Activated T-helper 1 cell treated with anti-CD3 and anti-CD28 coated beads, Interleukin-12 subunit alpha, Interleukin-12 subunit beta, Interleukin-2, Interleukin-4 antibody, amounts not matched to agents 30 ng/mL and 10 ng/mL and 1 ng/mL, durations not matched to agents 14 hours and 24 hours and 36 hours (primary cell): Measurements from ENCODE around the gene ZNF608. TPM values are rescaled to one million over a fixed set of nuclear protein-coding genes. Genes with fewer than 3 reads are reported as not detected.

Experiments
- DNase-seq: peaks from one replicate; pipeline ENCODE4 v3.0.0; 2021; ENCODE audit warnings: low spot score
- H3K27ac Mint-ChIP-seq: one replicate; pipeline ENCODE4 v1.8.0; 2021; ENCODE audit warnings: mild to moderate bottlenecking, mixed read lengths
- H3K27me3 Mint-ChIP-seq: one replicate; pipeline ENCODE4 v1.8.0; 2022; ENCODE audit warnings: mild to moderate bottlenecking, moderate library complexity, mixed read lengths; ENCODE audit not compliant: insufficient read depth
- H3K36me3 Mint-ChIP-seq: one replicate; pipeline ENCODE4 v1.8.0; 2021; ENCODE audit warnings: low read depth, mixed read lengths
- H3K4me1 Mint-ChIP-seq: one replicate; pipeline ENCODE4 v1.8.0; 2021; ENCODE audit warnings: low read depth, mixed read lengths
- H3K4me3 Mint-ChIP-seq: one replicate; pipeline ENCODE4 v1.8.0; 2021; ENCODE audit warnings: mild to moderate bottlenecking, moderate library complexity, mixed read lengths
- H3K9me3 Mint-ChIP-seq: one replicate; pipeline ENCODE4 v1.8.0; 2021; ENCODE audit warnings: mixed read lengths
- intact Hi-C: fragments of 100-400 bp; cut with micrococcal nuclease; formaldehyde crosslinking; loops from one replicate; pipeline ENCODE4 v1.15.1; 2024
- total RNA-seq: library from RNA; stranded (reverse); gene quantifications from 2 replicates; pipeline ENCODE4 v1.2.3, GENCODE V29; 2022

The ZNF608 gene
- total RNA-seq, 1 donor from 2014 or later: not detected

DNA sequence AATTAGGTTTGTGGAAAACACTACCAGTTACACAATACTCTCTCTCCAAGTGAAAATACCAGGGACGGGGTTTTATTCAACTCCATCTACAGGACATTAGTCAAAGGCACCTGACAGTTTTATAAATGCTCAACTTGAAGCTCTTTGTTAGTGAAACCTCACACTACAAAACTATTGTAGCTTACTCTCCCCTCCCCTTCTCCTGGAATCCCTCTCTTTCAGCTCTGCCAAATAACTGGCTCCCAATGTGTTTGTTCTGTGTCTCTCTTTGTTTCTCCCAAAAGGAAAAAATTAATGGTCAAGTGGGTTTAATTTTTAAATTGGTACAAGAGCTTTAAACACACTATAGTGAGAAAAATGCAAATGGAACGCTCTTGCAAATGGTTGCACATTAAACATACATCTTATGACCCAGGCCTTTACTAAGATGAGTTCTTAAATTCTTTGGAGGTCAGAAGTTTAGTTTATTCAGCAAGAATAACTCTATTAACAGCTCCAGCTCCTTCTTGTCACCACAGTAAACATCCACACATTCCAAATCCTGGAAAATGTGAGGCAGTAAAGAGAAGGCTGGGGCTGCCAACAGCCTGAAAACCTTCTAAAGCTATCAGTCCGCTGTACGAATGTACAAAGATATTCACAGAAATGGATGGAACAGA, 48.4 kb downstream of the ZNF608 start:
- Mint-ChIP-seq H3K27me3 (no peaks in the 10 kb centered on the region), H3K4me3 (no peak overlapping the region), H3K4me1 (no peaks in the 10 kb centered on the region), H3K36me3 (no peaks in the 10 kb centered on the region), H3K9me3 (no peaks in the 10 kb centered on the region), H3K27ac (no peak overlapping the region)
- DNase-seq: no peak
- intact Hi-C loops: no loop called here

DNA sequence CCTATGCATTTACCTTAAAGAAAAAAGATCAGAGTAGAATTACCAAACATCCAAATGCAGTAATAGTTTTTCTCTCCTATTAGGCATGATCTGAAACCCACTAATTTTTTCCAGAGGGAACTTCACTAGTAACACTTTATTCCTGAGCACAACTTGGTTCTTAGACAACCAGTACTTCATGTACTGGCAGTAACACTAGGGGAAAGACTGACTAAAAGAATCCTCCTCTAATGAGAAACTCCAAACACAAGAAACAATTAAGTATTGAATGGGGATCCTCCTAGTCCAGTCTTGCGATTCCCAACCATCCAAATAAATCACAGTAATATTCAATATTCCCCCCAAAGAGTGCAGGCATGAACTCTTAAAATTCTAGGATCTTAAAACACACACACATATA, 48.9 kb downstream of the ZNF608 start:
- H3K27ac Mint-ChIP-seq: no peak overlapping the region
- DNase-seq: no peak
- no peak overlapping the region for H3K4me3 Mint-ChIP-seq
- H3K27me3 Mint-ChIP-seq: no peaks in the 10 kb centered on the region
- intact Hi-C loops: no loop called here
- H3K36me3 Mint-ChIP-seq: no peaks in the 10 kb centered on the region
- H3K9me3 Mint-ChIP-seq: no peaks in the 10 kb centered on the region
- H3K4me1 Mint-ChIP-seq: no peaks in the 10 kb centered on the region

DNA sequence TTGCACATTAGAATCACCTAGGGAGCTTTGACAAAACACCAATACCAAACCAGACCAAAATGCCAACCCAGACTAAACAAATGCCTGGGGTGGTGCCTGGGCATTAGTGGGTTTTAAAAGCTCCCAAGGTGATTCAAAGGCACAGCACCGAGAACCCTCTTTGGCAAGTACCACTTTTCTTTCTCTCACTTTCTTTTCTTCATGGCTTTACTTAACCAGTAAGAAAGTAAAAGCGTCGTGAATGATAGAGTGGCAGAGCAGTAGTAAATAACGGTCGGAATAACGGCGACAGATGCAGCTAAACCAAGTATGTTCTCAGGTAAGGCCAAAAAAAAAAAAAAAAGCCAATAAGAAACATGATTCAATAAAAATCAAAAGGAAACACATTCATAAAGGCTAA, 49.5 kb downstream of the ZNF608 start:
- Mint-ChIP-seq H3K27ac (no peak overlapping the region), H3K4me1 (no peaks in the 10 kb centered on the region), H3K36me3 (no peaks in the 10 kb centered on the region), H3K4me3 (no peak overlapping the region), H3K9me3 (no peaks in the 10 kb centered on the region), H3K27me3 (no peaks in the 10 kb centered on the region)
- intact Hi-C loops: no loop called here
- DNase-seq: no peak
